Activated CD8-positive, alpha-beta T cell treated with anti-CD3 and anti-CD28 coated beads for 36 hours (primary cell): Measurements from ENCODE around the gene SLC9A9. TPM values are rescaled to one million over a fixed set of nuclear protein-coding genes. Genes with fewer than 3 reads are reported as not detected.

Source experiments
- ATAC-seq: fragments of 200-7000 bp; cut with Tn5 transposase; one replicate; pipeline ENCODE4 v1.10.0; 2021; ENCODE audit warnings: mild to moderate bottlenecking, moderate library complexity
- CTCF ChIA-PET: fragments of 350-600 bp; sonication (Branson Sonifier 250); formaldehyde crosslinking; loops from one replicate; lab custom pipeline; 2021; ENCODE audit warnings: antibody characterized with exemption; lab: Charles Lee
- POLR2A ChIA-PET: fragments of 350-600 bp; sonication (Branson Sonifier 250); formaldehyde crosslinking; loops from one replicate; lab custom pipeline; 2021; ENCODE audit warnings: antibody characterized with exemption; lab: Charles Lee
- DNase-seq: peaks from one replicate; pipeline ENCODE4 v3.0.0-alpha.2; 2020
- H3K27ac Mint-ChIP-seq: one replicate; pipeline ENCODE4 v1.8.0; 2021; ENCODE audit warnings: mild to moderate bottlenecking, mixed read lengths
- H3K27me3 Mint-ChIP-seq: one replicate; pipeline ENCODE4 v1.8.0; 2021; ENCODE audit warnings: mixed read lengths
- H3K36me3 Mint-ChIP-seq: one replicate; pipeline ENCODE4 v1.8.0; 2021; ENCODE audit warnings: low read depth, mixed read lengths
- H3K4me1 Mint-ChIP-seq: one replicate; pipeline ENCODE4 v1.8.0; 2021; ENCODE audit warnings: low read depth, mixed read lengths
- H3K4me3 Mint-ChIP-seq: one replicate; pipeline ENCODE4 v1.8.0; 2021; ENCODE audit warnings: mild to moderate bottlenecking, moderate library complexity, mixed read lengths
- H3K9me3 Mint-ChIP-seq: one replicate; pipeline ENCODE4 v1.8.0; 2021; ENCODE audit warnings: mixed read lengths
- CTCF ChIP-seq: fragments of 200-600 bp; IDR thresholded peaks from one replicate; pipeline ENCODE4 v1.8.0; 2022; ENCODE audit warnings: antibody characterized with exemption, mild to moderate bottlenecking
- intact Hi-C: fragments of 100-400 bp; cut with micrococcal nuclease; formaldehyde crosslinking; loops from one replicate; pipeline ENCODE4 v1.10.0; 2022
- total RNA-seq, 2 experiments: library from RNA; stranded (reverse); gene quantifications; one replicate each; pipeline ENCODE4 v1.2.3, GENCODE V29; 2021

Gene SLC9A9
- total RNA-seq, 2 experiments from 2014 or later = 1.9 to 2.2 TPM

- TF ChIP-seq CTCF = no peak
- Mint-ChIP-seq H3K4me3 (no peak overlapping the region), H3K36me3 (no peaks in the 10 kb centered on the region), H3K4me1 (peaks cover 9% of the 10 kb centered on the region), H3K9me3 (no peaks in the 10 kb centered on the region), H3K27me3 (no peaks in the 10 kb centered on the region), H3K27ac (no peak overlapping the region)
- intact Hi-C loops = loop anchor here (10.0 kb wide), 1 partner anchor 241 kb away; no protein-coding TSS in a partner anchor
- CTCF ChIA-PET = interaction anchor here (1.6 kb wide), 1 partner anchor 29 kb away, joined by 5 read pairs; no protein-coding TSS in a partner anchor
- DNase-seq (no peak), ATAC-seq (no peak)
- POLR2A ChIA-PET = no interaction called here
Measured at GRCh38 chr3:143676021-143676420, 172.2 kb downstream of the SLC9A9 start.

DNA sequence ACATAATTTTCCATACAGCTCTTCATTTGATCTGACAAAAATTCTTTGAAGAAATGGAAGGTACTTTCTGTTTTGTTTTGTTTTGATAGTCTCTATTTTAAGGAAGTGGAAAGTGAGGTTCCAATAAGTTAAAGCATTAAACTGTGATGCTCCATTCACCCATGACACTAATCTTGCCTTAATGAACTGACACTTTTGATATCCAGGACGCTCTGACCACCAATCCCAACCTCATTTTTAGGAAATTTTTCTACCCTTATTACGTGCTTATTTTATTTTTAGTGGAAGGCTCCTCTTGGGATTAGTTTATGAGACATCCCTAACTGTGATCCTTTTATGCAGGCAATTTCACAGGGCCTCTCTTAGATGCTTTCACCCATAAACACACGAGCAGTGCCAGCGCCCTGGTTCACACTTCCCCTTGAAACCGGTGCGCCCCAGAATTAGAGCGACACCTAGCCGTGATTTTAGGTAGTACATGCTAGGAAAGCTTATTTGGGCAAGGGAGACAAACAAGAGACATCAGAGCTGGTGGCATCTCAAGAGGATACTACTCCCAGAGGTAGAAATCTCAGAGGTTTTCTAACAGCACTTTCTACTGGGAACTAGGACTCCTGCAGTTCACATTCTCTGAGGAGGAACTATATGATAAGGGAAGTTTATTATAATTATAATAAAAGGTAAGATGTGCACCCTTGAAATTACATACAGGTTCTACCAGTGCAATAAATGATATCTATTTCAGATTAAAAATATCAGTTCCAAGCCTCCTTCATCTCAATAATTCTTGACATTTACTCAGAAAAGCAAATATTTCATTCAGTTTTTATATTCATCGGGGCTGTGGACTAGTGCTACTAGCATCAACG, 173.9 kb downstream of the SLC9A9 start:
- H3K27me3 Mint-ChIP-seq = no peaks in the 10 kb centered on the region
- H3K36me3 Mint-ChIP-seq = no peaks in the 10 kb centered on the region
- intact Hi-C loops = loop anchor here (2.0 to 10.0 kb wide), 2 partner anchors 240 to 554 kb away; no protein-coding TSS in a partner anchor
- peak; percentile 90 for TF ChIP-seq CTCF
- ChIA-PET CTCF (interaction anchor here (0.6 to 2.4 kb wide), 42 partner anchors 8 to 623 kb away, joined by 3 to 23 read pairs (median 3); partner anchors contain the start of gene CHST2), POLR2A (no interaction called here)
- H3K9me3 Mint-ChIP-seq = no peaks in the 10 kb centered on the region
- peak overlapping the region; percentile 65 for H3K4me3 Mint-ChIP-seq
- peaks cover 17% of the 10 kb centered on the region for H3K4me1 Mint-ChIP-seq
- ATAC-seq = peak; percentile 98
- peak; percentile 84 for DNase-seq
- peak overlapping the region; percentile 81 for H3K27ac Mint-ChIP-seq

GRCh38 chr3:143672396-143673165, 175.7 kb downstream of the SLC9A9 start:
- no peak for TF ChIP-seq CTCF
- Mint-ChIP-seq H3K4me1 (peaks cover 25% of the 10 kb centered on the region), H3K36me3 (no peaks in the 10 kb centered on the region), H3K4me3 (no peak overlapping the region), H3K9me3 (no peaks in the 10 kb centered on the region), H3K27me3 (no peaks in the 10 kb centered on the region), H3K27ac (no peak overlapping the region)
- ChIA-PET CTCF (interaction anchor here (1.0 kb wide), 1 partner anchor 556 kb away, joined by 3 read pairs; no protein-coding TSS in a partner anchor), POLR2A (no interaction called here)
- ATAC-seq (no peak), DNase-seq (no peak)
- intact Hi-C loops = loop anchor here (10.0 kb wide), 1 partner anchor 238 kb away; no protein-coding TSS in a partner anchor

GRCh38 chr3:143671626-143672025, 176.6 kb downstream of the SLC9A9 start:
- Mint-ChIP-seq H3K27me3 (no peaks in the 10 kb centered on the region), H3K36me3 (no peaks in the 10 kb centered on the region), H3K9me3 (no peaks in the 10 kb centered on the region), H3K27ac (no peak overlapping the region), H3K4me1 (peaks cover 25% of the 10 kb centered on the region), H3K4me3 (no peak overlapping the region)
- no peak for DNase-seq
- CTCF ChIA-PET = interaction anchor here (1.0 to 1.6 kb wide), 3 partner anchors 12 to 551 kb away, joined by 3 to 7 read pairs (median 4); no protein-coding TSS in a partner anchor
- ATAC-seq = no peak
- intact Hi-C loops = loop anchor here (10.0 kb wide), 1 partner anchor 237 kb away; no protein-coding TSS in a partner anchor
- TF ChIP-seq CTCF = no peak
- POLR2A ChIA-PET = no interaction called here
